ENCODE data around the gene PMF1. TPM values are rescaled to one million over a fixed set of nuclear protein-coding genes. Genes with fewer than 3 reads are reported as not detected.

PMF1 gene
- total and polyA plus RNA-seq, 2 donors (not counting 3 experiments of a cell fraction or from before 2014, with no cell fraction given) = 58.4 to 134 TPM

DNA sequence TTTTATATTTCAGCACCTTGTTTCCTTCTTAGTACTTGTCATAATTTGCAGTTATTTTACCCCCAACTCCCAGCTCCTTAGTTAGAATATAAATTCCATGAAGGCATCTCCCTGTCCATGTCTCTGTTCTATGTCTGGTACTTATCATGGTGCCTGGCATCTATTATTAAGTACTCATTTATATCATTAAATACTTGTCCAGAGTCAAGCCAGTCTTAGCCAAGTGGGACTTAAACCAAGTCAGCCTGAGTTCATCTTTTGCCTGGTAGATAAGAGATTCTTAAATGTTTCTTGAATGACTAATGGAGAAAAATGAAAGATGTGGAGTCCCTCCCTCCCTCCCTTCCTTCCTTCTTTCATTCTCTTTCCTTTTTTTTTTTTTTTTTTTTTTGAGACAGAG is 9.5 kb upstream of the PMF1 start:
- peak overlapping the region; percentile 21 for H3K4me2 ChIP-seq (ENCODE audit: insufficient read depth, low read length)
- no peaks in the 10 kb centered on the region for H3K27me3 ChIP-seq (ENCODE audit: control insufficient read depth in 2 of 2, insufficient read depth in 2 of 2, low read length in 2 of 2)
- FAIRE-seq = no peak
- H3K27ac ChIP-seq (ENCODE audit: insufficient read depth, low read depth, low read length) = peak overlapping the region; percentile 6
- no peak for TF ChIP-seq EZH2 (IDR thresholded peaks at IDR 0.05; ENCODE audit: borderline replicate concordance, low read depth, low read length, severe bottlenecking)
- TF ChIP-seq FOS (IDR thresholded peaks at IDR 0.05; ENCODE audit: borderline replicate concordance, insufficient read depth, low read length) = no peak
- no peak for TF ChIP-seq JUN (IDR thresholded peaks at IDR 0.05; ENCODE audit: borderline replicate concordance, insufficient read depth, insufficient read length, low read depth)
- H3K36me3 ChIP-seq (ENCODE audit: control insufficient read depth in 2 of 2, extremely low read depth in 1 of 2, insufficient read depth in 2 of 2, low read length in 2 of 2) = peaks cover 3 to 13% of the 10 kb centered on the region in 2 experiments
- H3K9me1 ChIP-seq (replicated peaks; ENCODE audit: control insufficient read depth, extremely low read depth, insufficient read depth, low read length) = no peaks in the 10 kb centered on the region
- H3K9ac ChIP-seq (replicated peaks; ENCODE audit: extremely low read depth, insufficient read depth, low read length) = no peak overlapping the region
- CTCF ChIA-PET = interaction anchor here (0.6 to 1.1 kb wide), 5 partner anchors 9 to 58 kb away, joined by 3 to 6 read pairs (median 3); partner anchors contain the start of gene PMF1
- peak; percentile 32 for DNase-seq (ENCODE audit: low read depth, low spot score)
- H3K9me3 ChIP-seq (replicated peaks; ENCODE audit: control insufficient read depth, insufficient read depth, low read length) = no peaks in the 10 kb centered on the region
- H3K4me1 ChIP-seq (ENCODE audit: control insufficient read depth, extremely low read depth, insufficient read depth, low read length) = peaks cover 6% of the 10 kb centered on the region
- peaks cover 15% of the 10 kb centered on the region for H3K79me2 ChIP-seq (ENCODE audit: control insufficient read depth, insufficient read depth, low read length)
- POLR2A ChIA-PET = no interaction called here
- H4K20me1 ChIP-seq (replicated peaks; ENCODE audit: control insufficient read depth, extremely low read depth, insufficient read depth, low read length) = no peaks in the 10 kb centered on the region
- H2AFZ ChIP-seq (ENCODE audit: low read depth, low read length) = no peak overlapping the region
- intact Hi-C loops (cut with micrococcal nuclease) = no loop called here
- no TSS peak for BruUV-seq (replicated peaks)
- no peak overlapping the region for H3K4me3 ChIP-seq (replicated peaks in 1 of 3; ENCODE audit: insufficient read depth in 1 of 3, low read depth in 1 of 3, low read length in 3 of 3)
- dilution Hi-C loops (cut with MboI; ENCODE audit: extremely low pct_ligation_motif_present, low sequenced_read_pairs) = no loop called here

DNA sequence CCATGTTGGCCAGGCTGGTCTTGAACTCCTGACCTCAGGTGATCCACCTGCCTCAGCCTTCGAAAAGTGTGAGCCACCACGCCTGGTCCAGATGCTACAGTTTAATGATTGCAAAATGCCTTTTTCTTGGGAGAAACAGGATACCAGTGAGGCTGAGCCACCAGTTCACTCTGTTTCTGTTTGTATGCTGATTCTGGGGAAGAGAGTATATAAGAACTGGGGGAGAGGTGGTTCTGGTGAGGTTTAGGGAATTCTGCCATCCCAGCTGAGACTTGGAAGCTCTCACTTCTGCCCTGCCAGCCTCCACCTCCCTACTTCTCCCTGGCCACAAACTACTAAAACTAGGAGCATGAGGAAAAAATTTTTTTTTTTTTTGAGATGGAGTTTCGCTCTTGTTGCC is 8.1 kb upstream of the PMF1 start:
- peaks cover 3 to 11% of the 10 kb centered on the region in 2 experiments for H3K36me3 ChIP-seq (ENCODE audit: control insufficient read depth in 2 of 2, extremely low read depth in 1 of 2, insufficient read depth in 2 of 2, low read length in 2 of 2)
- BruUV-seq (replicated peaks) = no TSS peak
- dilution Hi-C loops (cut with MboI; ENCODE audit: extremely low pct_ligation_motif_present, low sequenced_read_pairs) (no loop called here), intact Hi-C loops (cut with micrococcal nuclease) (no loop called here)
- H2AFZ ChIP-seq (ENCODE audit: low read depth, low read length) = no peak overlapping the region
- H3K4me2 ChIP-seq (ENCODE audit: insufficient read depth, low read length) = no peak overlapping the region
- H3K79me2 ChIP-seq (ENCODE audit: control insufficient read depth, insufficient read depth, low read length) = peaks cover 7% of the 10 kb centered on the region
- TF ChIP-seq EZH2 (IDR thresholded peaks at IDR 0.05; ENCODE audit: borderline replicate concordance, low read depth, low read length, severe bottlenecking) (no peak), FOS (IDR thresholded peaks at IDR 0.05; ENCODE audit: borderline replicate concordance, insufficient read depth, low read length) (no peak), GATA2 (IDR thresholded peaks at IDR 0.05; ENCODE audit: insufficient read depth, insufficient read length, low read depth, low read length) (no peak), POLR2A (IDR thresholded peaks at IDR 0.05; ENCODE audit: low read depth, low read length) (no peak), POLR2AphosphoS5 (IDR thresholded peaks at IDR 0.05; ENCODE audit: insufficient read depth, low read depth, low read length) (no peak), JUN (IDR thresholded peaks at IDR 0.05; ENCODE audit: borderline replicate concordance, insufficient read depth, insufficient read length, low read depth) (no peak)
- TF ChIP-seq, protein P1, sequence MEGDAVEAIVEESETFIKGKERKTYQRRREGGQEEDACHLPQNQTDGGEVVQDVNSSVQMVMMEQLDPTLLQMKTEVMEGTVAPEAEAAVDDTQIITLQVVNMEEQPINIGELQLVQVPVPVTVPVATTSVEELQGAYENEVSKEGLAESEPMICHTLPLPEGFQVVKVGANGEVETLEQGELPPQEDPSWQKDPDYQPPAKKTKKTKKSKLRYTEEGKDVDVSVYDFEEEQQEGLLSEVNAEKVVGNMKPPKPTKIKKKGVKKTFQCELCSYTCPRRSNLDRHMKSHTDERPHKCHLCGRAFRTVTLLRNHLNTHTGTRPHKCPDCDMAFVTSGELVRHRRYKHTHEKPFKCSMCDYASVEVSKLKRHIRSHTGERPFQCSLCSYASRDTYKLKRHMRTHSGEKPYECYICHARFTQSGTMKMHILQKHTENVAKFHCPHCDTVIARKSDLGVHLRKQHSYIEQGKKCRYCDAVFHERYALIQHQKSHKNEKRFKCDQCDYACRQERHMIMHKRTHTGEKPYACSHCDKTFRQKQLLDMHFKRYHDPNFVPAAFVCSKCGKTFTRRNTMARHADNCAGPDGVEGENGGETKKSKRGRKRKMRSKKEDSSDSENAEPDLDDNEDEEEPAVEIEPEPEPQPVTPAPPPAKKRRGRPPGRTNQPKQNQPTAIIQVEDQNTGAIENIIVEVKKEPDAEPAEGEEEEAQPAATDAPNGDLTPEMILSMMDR (IDR thresholded peaks at IDR 0.05; ENCODE audit: extremely low read depth in 1 of 2, insufficient read depth in 1 of 2, low read depth in 1 of 2, low read length in 2 of 2) = no peak
- TF ChIP-seq, protein P2, sequence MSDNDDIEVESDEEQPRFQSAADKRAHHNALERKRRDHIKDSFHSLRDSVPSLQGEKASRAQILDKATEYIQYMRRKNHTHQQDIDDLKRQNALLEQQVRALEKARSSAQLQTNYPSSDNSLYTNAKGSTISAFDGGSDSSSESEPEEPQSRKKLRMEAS (IDR thresholded peaks at IDR 0.05; ENCODE audit: insufficient read depth, insufficient read length) = no peak
- H4K20me1 ChIP-seq (replicated peaks; ENCODE audit: control insufficient read depth, extremely low read depth, insufficient read depth, low read length) = no peaks in the 10 kb centered on the region
- no peak overlapping the region for H3K4me3 ChIP-seq (replicated peaks in 1 of 3; ENCODE audit: insufficient read depth in 1 of 3, low read depth in 1 of 3, low read length in 3 of 3)
- H3K27me3 ChIP-seq (ENCODE audit: control insufficient read depth in 2 of 2, insufficient read depth in 2 of 2, low read length in 2 of 2) = no peaks in the 10 kb centered on the region
- ChIA-PET POLR2A (no interaction called here), CTCF (interaction anchor here (1.1 kb wide), 1 partner anchor 20 kb away, joined by 5 read pairs; no protein-coding TSS in a partner anchor)
- peaks cover 6% of the 10 kb centered on the region for H3K4me1 ChIP-seq (ENCODE audit: control insufficient read depth, extremely low read depth, insufficient read depth, low read length)
- no peak for DNase-seq (ENCODE audit: low read depth, low spot score)
- H3K9me3 ChIP-seq (replicated peaks; ENCODE audit: control insufficient read depth, insufficient read depth, low read length) = no peaks in the 10 kb centered on the region
- no peak overlapping the region for H3K27ac ChIP-seq (ENCODE audit: insufficient read depth, low read depth, low read length)
- no peak for FAIRE-seq
- no peak overlapping the region for H3K9ac ChIP-seq (replicated peaks; ENCODE audit: extremely low read depth, insufficient read depth, low read length)
- H3K9me1 ChIP-seq (replicated peaks; ENCODE audit: control insufficient read depth, extremely low read depth, insufficient read depth, low read length) = no peaks in the 10 kb centered on the region

Measured in endothelial cell of umbilical vein (primary cell).